Neuronal stem cell (in vitro differentiated cells): ENCODE measurements around the gene SPAG6.

Source experiments
- DNase-seq: peaks from one replicate; pipeline ENCODE4 v3.0.0-alpha.2; 2013; ENCODE audit warnings: low spot score
- H2AFZ ChIP-seq: one replicate; pipeline ENCODE4 v1.6.1; 2013; ENCODE audit warnings: mild to moderate bottlenecking, low read length, inconsistent platforms
- H2AK5ac ChIP-seq: 2 replicates; pipeline ENCODE4 v1.6.1; 2013; ENCODE audit warnings: low read depth, mild to moderate bottlenecking, inconsistent platforms, low read length, moderate library complexity, mixed read lengths
- H2BK120ac ChIP-seq: 2 replicates; pipeline ENCODE4 v1.6.1; 2013; ENCODE audit warnings: low read depth, mild to moderate bottlenecking, inconsistent platforms, low read length, moderate library complexity, mixed read lengths
- H2BK12ac ChIP-seq: one replicate; pipeline ENCODE4 v1.6.1; 2013; ENCODE audit warnings: low read length, inconsistent platforms
- H2BK15ac ChIP-seq: 2 replicates; pipeline ENCODE4 v1.6.1; 2013; ENCODE audit warnings: mild to moderate bottlenecking, low read length, inconsistent platforms, mixed read lengths
- H2BK5ac ChIP-seq: one replicate; pipeline ENCODE4 v1.6.1; 2013; ENCODE audit warnings: inconsistent platforms, mild to moderate bottlenecking, low read length, moderate library complexity
- H3K14ac ChIP-seq: one replicate; pipeline ENCODE4 v1.6.1; 2013; ENCODE audit warnings: low read length, inconsistent platforms
- H3K18ac ChIP-seq: 2 replicates; pipeline ENCODE4 v1.6.1; 2013; ENCODE audit warnings: low read length, inconsistent platforms
- H3K23ac ChIP-seq: 2 replicates; pipeline ENCODE4 v1.6.1; 2013; ENCODE audit warnings: low read depth, mild to moderate bottlenecking, mixed read lengths, low read length, inconsistent platforms; ENCODE audit not compliant: poor library complexity
- H3K27ac ChIP-seq: replicated peaks from 3 replicates; pipeline ENCODE4 v1.5.1; 2013; ENCODE audit warnings: low read length, inconsistent platforms
- H3K27me3 ChIP-seq, 3 experiments: 2 replicates each; pipeline ENCODE4 v1.6.1; 2013; ENCODE audit warnings: low read length in 3 of 3, mild to moderate bottlenecking in 2 of 3, inconsistent platforms in 1 of 3, low read depth in 1 of 3, mixed read lengths in 1 of 3, moderate library complexity in 1 of 3; ENCODE audit not compliant: control insufficient read depth in 3 of 3, insufficient read depth in 3 of 3
- H3K36me3 ChIP-seq, 2 donors: replicated peaks in 1 of 2; 2 replicates each; pipeline ENCODE4 v1.6.1; 2013; ENCODE audit warnings: low read length in 2 of 2; ENCODE audit not compliant: control insufficient read depth in 2 of 2, insufficient read depth in 2 of 2
- H3K4ac ChIP-seq: 2 replicates; pipeline ENCODE4 v1.6.1; 2013; ENCODE audit warnings: inconsistent platforms, mild to moderate bottlenecking, low read length, moderate library complexity
- H3K4me1 ChIP-seq, 2 donors: 1 replicate in 1 of 2; 2 replicates in 1 of 2; pipeline ENCODE4 v1.6.1; 2013; ENCODE audit warnings: low read length in 2 of 2, low read depth in 1 of 2; ENCODE audit not compliant: control insufficient read depth in 2 of 2, insufficient read depth in 1 of 2
- H3K4me2 ChIP-seq: one replicate; pipeline ENCODE4 v1.6.1; 2013; ENCODE audit warnings: mild to moderate bottlenecking, low read length, inconsistent platforms; ENCODE audit not compliant: insufficient read depth, poor library complexity, severe bottlenecking
- H3K4me3 ChIP-seq, 2 donors: 2 replicates each; pipeline ENCODE4 v1.5.1; 2013; ENCODE audit warnings: low read length in 2 of 2, mild to moderate bottlenecking in 2 of 2, inconsistent platforms in 1 of 2, moderate library complexity in 1 of 2
- H3K79me1 ChIP-seq: one replicate; pipeline ENCODE4 v1.6.1; 2013; ENCODE audit warnings: low read depth, mild to moderate bottlenecking, inconsistent platforms, low read length, moderate library complexity
- H3K9ac ChIP-seq: one replicate; pipeline ENCODE4 v1.6.1; 2013; ENCODE audit warnings: mild to moderate bottlenecking, low read depth, low read length, inconsistent platforms; ENCODE audit not compliant: poor library complexity
- H3K9me3 ChIP-seq, 2 donors: replicated peaks in 1 of 2; 2 replicates each; pipeline versions ENCODE3 to v1.6.1; 2013; ENCODE audit warnings: low read length in 2 of 2, mild to moderate bottlenecking in 2 of 2, inconsistent platforms in 1 of 2, low read depth in 1 of 2, mixed read lengths in 1 of 2, moderate library complexity in 1 of 2; ENCODE audit not compliant: control insufficient read depth in 2 of 2, insufficient read depth in 1 of 2
- H4K8ac ChIP-seq: one replicate; pipeline ENCODE4 v1.6.1; 2013; ENCODE audit warnings: low read depth, mild to moderate bottlenecking, inconsistent platforms, low read length, moderate library complexity
- H4K91ac ChIP-seq: one replicate; pipeline ENCODE4 v1.6.1; 2013; ENCODE audit warnings: low read length, low read depth, mild to moderate bottlenecking, inconsistent platforms; ENCODE audit not compliant: poor library complexity
- WGBS, 2 donors: extraction: QIAGEN DNeasy Blood & Tissue Kit; methylation state at CpG; one replicate each; pipeline ENCODE4 v1.1.7; 2013; ENCODE audit warnings: missing lambda C conversion rate in 2 of 2, mixed read lengths in 1 of 2; ENCODE audit not compliant: insufficient read length in 2 of 2, insufficient replicate concordance in 1 of 2; ENCODE audit errors: extremely low coverage in 2 of 2; 5-methylcytosine and 5-hydroxymethylcytosine counted together

The SPAG6 gene

DNA sequence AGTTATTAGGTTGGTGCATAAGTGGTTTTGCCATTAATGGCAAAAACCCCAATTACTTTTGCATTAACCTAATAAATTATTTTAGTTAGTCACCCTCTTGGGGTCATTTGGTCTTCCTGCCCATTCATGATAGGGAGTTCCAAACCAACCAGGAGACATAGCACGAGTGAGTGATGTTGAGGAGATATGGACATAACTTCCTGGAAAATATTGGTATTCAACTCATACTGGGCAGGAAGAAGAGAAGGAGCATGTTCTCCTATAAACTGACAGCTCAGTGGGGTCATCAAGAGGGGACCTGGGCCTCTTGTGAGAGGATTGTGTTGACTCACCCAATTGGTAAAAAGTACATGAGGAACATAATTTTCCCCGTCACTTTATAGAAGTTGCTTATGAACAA, 23.7 kb downstream of the SPAG6 start:
- Histone ChIP-seq H2AFZ (no peak overlapping the region), H3K79me1 (no peaks in the 10 kb centered on the region), H2BK120ac (no peak overlapping the region), H3K23ac (no peak overlapping the region), H3K9me3 (no peaks in the 10 kb centered on the region), H2BK15ac (no peak overlapping the region), H3K27me3 (no peaks in the 10 kb centered on the region), H3K4me3 (no peak overlapping the region), H4K8ac (no peak overlapping the region), H3K4me1 (peaks cover 0 to 3% of the 10 kb centered on the region in 2 donors), H3K14ac (no peak overlapping the region), H3K4ac (no peak overlapping the region), H3K27ac (no peak overlapping the region), H4K91ac (no peak overlapping the region), H2AK5ac (no peak overlapping the region), H2BK5ac (no peak overlapping the region), H3K4me2 (no peak overlapping the region), H3K36me3 (no peaks in the 10 kb centered on the region), H3K18ac (no peak overlapping the region), H3K9ac (no peak overlapping the region), H2BK12ac (no peak overlapping the region)
- no peak for DNase-seq
- WGBS, 2 donors, result no CpG with 5 or more reads among the region's 2 CpGs

DNA sequence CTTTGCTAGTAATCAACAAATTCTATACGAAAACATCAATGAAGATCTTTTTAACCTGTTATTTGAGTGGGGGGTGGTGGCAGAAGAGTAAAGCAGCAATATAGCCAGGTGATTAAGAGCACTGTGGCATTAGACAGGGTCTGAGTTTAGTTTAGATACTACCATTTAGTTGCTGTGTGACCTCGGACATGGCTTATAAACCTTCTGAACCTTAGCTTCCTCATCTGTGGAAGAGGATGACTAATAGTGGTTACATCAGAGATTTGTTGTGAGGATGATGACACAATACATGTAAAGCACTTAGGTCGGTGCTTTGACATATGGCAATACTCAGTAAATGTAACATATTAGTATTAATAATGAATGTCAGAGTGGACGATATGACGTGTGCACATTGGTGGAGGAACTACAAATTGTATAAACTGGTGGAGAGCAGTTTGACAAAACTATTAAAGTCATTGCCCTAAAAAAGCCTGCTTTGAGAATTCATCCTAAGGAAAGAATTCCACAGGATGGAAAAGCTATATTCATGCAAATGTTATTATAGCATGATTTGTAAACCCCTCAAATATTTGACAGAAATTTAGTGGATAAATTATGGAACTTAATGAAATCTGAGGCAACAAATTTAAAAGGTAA, 24.3 kb downstream of the SPAG6 start:
- no peak overlapping the region for H3K4ac ChIP-seq
- WGBS, 2 donors, result no CpG with 5 or more reads among the region's 5 CpGs
- H3K9ac ChIP-seq, result no peak overlapping the region
- H2AK5ac ChIP-seq, result no peak overlapping the region
- no peak overlapping the region for H3K27ac ChIP-seq
- no peaks in the 10 kb centered on the region for H3K27me3 ChIP-seq
- H3K36me3 ChIP-seq, result no peaks in the 10 kb centered on the region
- no peak overlapping the region for H4K8ac ChIP-seq
- H2BK15ac ChIP-seq, result no peak overlapping the region
- no peak overlapping the region for H3K4me3 ChIP-seq
- peaks cover 0 to 3% of the 10 kb centered on the region in 2 donors for H3K4me1 ChIP-seq
- no peak overlapping the region for H4K91ac ChIP-seq
- H2BK12ac ChIP-seq, result no peak overlapping the region
- no peak overlapping the region for H2BK5ac ChIP-seq
- no peak overlapping the region for H2AFZ ChIP-seq
- DNase-seq, result no peak
- no peak overlapping the region for H3K14ac ChIP-seq
- H2BK120ac ChIP-seq, result no peak overlapping the region
- no peak overlapping the region for H3K18ac ChIP-seq
- H3K79me1 ChIP-seq, result no peaks in the 10 kb centered on the region
- no peak overlapping the region for H3K4me2 ChIP-seq
- H3K9me3 ChIP-seq, result no peaks in the 10 kb centered on the region
- no peak overlapping the region for H3K23ac ChIP-seq

GRCh38 chr10:22370320-22370719, 25.0 kb downstream of the SPAG6 start:
- H2BK120ac ChIP-seq, result no peak overlapping the region
- no peak overlapping the region for H3K4me2 ChIP-seq

GRCh38 chr10:22372298-22372697, 27.0 kb downstream of the SPAG6 start:
- H3K4me2 ChIP-seq, result no peak overlapping the region
- no peak overlapping the region for H3K14ac ChIP-seq
- peak overlapping the region; percentile 65 for H3K23ac ChIP-seq
- H2BK120ac ChIP-seq, result no peak overlapping the region
- no peaks in the 10 kb centered on the region for H3K36me3 ChIP-seq
- H3K18ac ChIP-seq, result peak overlapping the region; percentile 96
- H2BK5ac ChIP-seq, result peak overlapping the region; percentile 53
- no peaks in the 10 kb centered on the region for H3K9me3 ChIP-seq
- no peak overlapping the region for H4K91ac ChIP-seq
- peak overlapping the region; percentile 55 for H2BK15ac ChIP-seq
- whole genome bisulfite sequencing, 2 donors, result no CpG with 5 or more reads among the region's 6 CpGs
- H2AFZ ChIP-seq, result no peak overlapping the region
- no peak overlapping the region for H2BK12ac ChIP-seq
- no peak for DNase-seq
- no peaks in the 10 kb centered on the region for H3K79me1 ChIP-seq
- H3K4ac ChIP-seq, result peak overlapping the region; percentile 84
- peaks cover 0 to 2% of the 10 kb centered on the region in 2 donors for H3K4me1 ChIP-seq
- H3K27me3 ChIP-seq, result no peaks in the 10 kb centered on the region
- no peak overlapping the region for H3K4me3 ChIP-seq
- H3K9ac ChIP-seq, result no peak overlapping the region
- H4K8ac ChIP-seq, result no peak overlapping the region
- no peak overlapping the region for H3K27ac ChIP-seq
- H2AK5ac ChIP-seq, result peak overlapping the region; percentile 25

More at GRCh38 chr10:22370320-22370719, 25.0 kb downstream of the SPAG6 start:
- Histone ChIP-seq H3K18ac (no peak overlapping the region), H3K4me1 (peaks cover 0 to 3% of the 10 kb centered on the region in 2 donors), H4K8ac (no peak overlapping the region), H2BK15ac (no peak overlapping the region), H3K4me3 (no peak overlapping the region), H3K23ac (no peak overlapping the region), H3K4ac (no peak overlapping the region), H2BK5ac (no peak overlapping the region), H3K9ac (no peak overlapping the region), H3K9me3 (no peaks in the 10 kb centered on the region), H4K91ac (no peak overlapping the region), H2AFZ (no peak overlapping the region), H3K79me1 (no peaks in the 10 kb centered on the region), H3K27me3 (no peaks in the 10 kb centered on the region), H3K14ac (no peak overlapping the region), H2AK5ac (no peak overlapping the region), H2BK12ac (no peak overlapping the region), H3K27ac (no peak overlapping the region), H3K36me3 (no peaks in the 10 kb centered on the region)
- DNase-seq, result no peak
